ENCODE data around the gene ANO4.

GRCh38 chr12:101111441-101111840 is 316.9 kb downstream of the ANO4 start:
- TF ChIP-seq CTCF (IDR thresholded peaks at IDR 0.05) (no peak), ZFX (IDR thresholded peaks at IDR 0.05; ENCODE audit: borderline replicate concordance) (no peak)
